Astrocyte (in vitro differentiated cells and primary cell): Measurements from ENCODE around the gene COG5.

Source experiments
- CTCF ChIP-seq: IDR thresholded peaks from 2 replicates; pipeline ENCODE4 v1.5.1; 2011; ENCODE audit warnings: low read depth, mild to moderate bottlenecking, inconsistent platforms, low read length, moderate library complexity; ENCODE audit not compliant: insufficient read depth
- EZH2 ChIP-seq: IDR thresholded peaks from 2 replicates; pipeline ENCODE4 v1.6.1; 2012; ENCODE audit warnings: mild to moderate bottlenecking, low read length, inconsistent platforms; ENCODE audit not compliant: insufficient read depth

GRCh38 chr7:107322015-107322414 is 241.7 kb downstream of the COG5 start:
- TF ChIP-seq CTCF: no peak
- no peak for TF ChIP-seq EZH2
